Activated B cell treated with CpG ODN at 0.5 μM for 24 hours (primary cell): ENCODE measurements around the gene GALNT17. TPM values are rescaled to one million over a fixed set of nuclear protein-coding genes. Genes with fewer than 3 reads are reported as not detected.

Experiments used
- ATAC-seq: fragments of 200-7000 bp; cut with Tn5 transposase; one replicate; pipeline ENCODE4 v1.10.0; 2021; ENCODE audit warnings: low read depth, mild to moderate bottlenecking, moderate library complexity
- CTCF ChIA-PET: fragments of 350-600 bp; sonication (Branson Sonifier 250); formaldehyde crosslinking; loops from one replicate; lab custom pipeline; 2021; ENCODE audit warnings: antibody characterized with exemption; lab: Charles Lee
- POLR2A ChIA-PET: fragments of 350-600 bp; sonication (Branson Sonifier 250); formaldehyde crosslinking; loops from one replicate; lab custom pipeline; 2021; ENCODE audit warnings: antibody characterized with exemption; lab: Charles Lee
- DNase-seq: peaks from one replicate; pipeline ENCODE4 v3.0.0; 2022
- H3K27ac Mint-ChIP-seq: one replicate; pipeline ENCODE4 v1.8.0; 2020; ENCODE audit warnings: mixed read lengths
- H3K27me3 Mint-ChIP-seq: one replicate; pipeline ENCODE4 v1.8.0; 2021; ENCODE audit warnings: mixed read lengths
- H3K36me3 Mint-ChIP-seq: one replicate; pipeline ENCODE4 v1.8.0; 2021; ENCODE audit warnings: low read depth, mixed read lengths
- H3K4me1 Mint-ChIP-seq: one replicate; pipeline ENCODE4 v1.8.0; 2021; ENCODE audit warnings: mixed read lengths
- H3K4me3 Mint-ChIP-seq: one replicate; pipeline ENCODE4 v1.8.0; 2020; ENCODE audit warnings: mild to moderate bottlenecking, mixed read lengths
- H3K9me3 Mint-ChIP-seq: one replicate; pipeline ENCODE4 v1.8.0; 2020; ENCODE audit warnings: mixed read lengths
- intact Hi-C: fragments of 100-400 bp; cut with micrococcal nuclease; formaldehyde crosslinking; loops from one replicate; pipeline ENCODE4 v1.15.1; 2024
- total RNA-seq: library from RNA; stranded (reverse); gene quantifications from 2 replicates; pipeline ENCODE4 v1.2.3, GENCODE V29; 2022
- TF ChIP-seq, protein P1 (sequence below): fragments of 200-600 bp; IDR thresholded peaks from one replicate; pipeline ENCODE4 v1.8.0; 2022; ENCODE audit warnings: antibody characterized with exemption, mild to moderate bottlenecking

GALNT17 gene
- total RNA-seq, 1 donor from 2014 or later, result not detected

DNA sequence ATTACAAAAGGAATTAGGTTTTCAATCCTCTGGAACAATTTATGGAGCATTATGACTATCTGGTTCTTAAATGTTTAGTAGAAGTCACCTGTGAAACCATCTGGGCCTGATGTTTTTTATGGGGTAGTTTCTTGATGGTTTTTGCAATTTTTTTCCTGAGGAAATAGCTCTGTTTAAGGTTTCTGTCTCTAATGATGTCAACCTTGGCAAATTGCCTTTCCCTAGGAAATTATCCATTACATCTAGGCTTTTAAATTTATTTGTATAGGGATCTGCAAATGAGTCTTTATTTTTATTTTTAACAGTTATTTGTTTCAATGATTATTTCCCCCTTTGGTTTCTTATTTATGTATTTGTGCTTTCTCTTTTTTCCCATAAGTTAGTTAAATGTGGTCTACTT is 222.8 kb downstream of the GALNT17 start:
- H3K36me3 Mint-ChIP-seq, result no peaks in the 10 kb centered on the region
- intact Hi-C loops, result no loop called here
- no peak overlapping the region for H3K4me3 Mint-ChIP-seq
- H3K4me1 Mint-ChIP-seq, result no peaks in the 10 kb centered on the region
- H3K27me3 Mint-ChIP-seq, result no peaks in the 10 kb centered on the region
- ChIA-PET CTCF (no interaction called here), POLR2A (no interaction called here)
- DNase-seq, result no peak
- no peak for ATAC-seq
- no peak overlapping the region for H3K27ac Mint-ChIP-seq
- TF ChIP-seq, protein P1, sequence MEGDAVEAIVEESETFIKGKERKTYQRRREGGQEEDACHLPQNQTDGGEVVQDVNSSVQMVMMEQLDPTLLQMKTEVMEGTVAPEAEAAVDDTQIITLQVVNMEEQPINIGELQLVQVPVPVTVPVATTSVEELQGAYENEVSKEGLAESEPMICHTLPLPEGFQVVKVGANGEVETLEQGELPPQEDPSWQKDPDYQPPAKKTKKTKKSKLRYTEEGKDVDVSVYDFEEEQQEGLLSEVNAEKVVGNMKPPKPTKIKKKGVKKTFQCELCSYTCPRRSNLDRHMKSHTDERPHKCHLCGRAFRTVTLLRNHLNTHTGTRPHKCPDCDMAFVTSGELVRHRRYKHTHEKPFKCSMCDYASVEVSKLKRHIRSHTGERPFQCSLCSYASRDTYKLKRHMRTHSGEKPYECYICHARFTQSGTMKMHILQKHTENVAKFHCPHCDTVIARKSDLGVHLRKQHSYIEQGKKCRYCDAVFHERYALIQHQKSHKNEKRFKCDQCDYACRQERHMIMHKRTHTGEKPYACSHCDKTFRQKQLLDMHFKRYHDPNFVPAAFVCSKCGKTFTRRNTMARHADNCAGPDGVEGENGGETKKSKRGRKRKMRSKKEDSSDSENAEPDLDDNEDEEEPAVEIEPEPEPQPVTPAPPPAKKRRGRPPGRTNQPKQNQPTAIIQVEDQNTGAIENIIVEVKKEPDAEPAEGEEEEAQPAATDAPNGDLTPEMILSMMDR, result no peak
- peaks cover 12% of the 10 kb centered on the region for H3K9me3 Mint-ChIP-seq

- CTCF ChIA-PET, result no interaction called here
- H3K4me3 Mint-ChIP-seq, result no peak overlapping the region
- H3K4me1 Mint-ChIP-seq, result no peaks in the 10 kb centered on the region
- peaks cover 8% of the 10 kb centered on the region for H3K9me3 Mint-ChIP-seq
- intact Hi-C loops, result no loop called here
- no peaks in the 10 kb centered on the region for H3K36me3 Mint-ChIP-seq
- DNase-seq (no peak), ATAC-seq (no peak)
- TF ChIP-seq, protein P1, result no peak
- H3K27ac Mint-ChIP-seq, result no peak overlapping the region
- POLR2A ChIA-PET, result no interaction called here
- no peaks in the 10 kb centered on the region for H3K27me3 Mint-ChIP-seq
Measured at GRCh38 chr7:71361451-71362032, 229.6 kb downstream of the GALNT17 start.

DNA sequence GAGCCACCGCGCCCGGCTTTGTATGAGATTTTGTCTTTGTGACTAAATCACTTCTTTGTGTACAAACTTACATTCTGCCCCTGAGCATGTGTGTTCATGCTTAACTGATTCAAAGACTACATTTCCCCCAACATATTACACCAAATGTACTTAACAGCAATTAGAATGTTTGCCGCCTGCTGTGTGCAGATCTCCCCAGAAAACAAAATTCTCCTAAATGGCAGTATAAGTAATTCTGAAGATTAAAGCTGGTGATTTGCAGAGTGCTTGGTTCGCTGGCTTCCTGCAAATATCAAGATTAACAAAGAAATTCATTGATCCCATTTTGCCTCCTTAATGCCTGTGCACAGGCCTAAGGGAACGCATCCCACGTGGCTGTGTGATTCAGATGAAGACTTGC is 230.3 kb downstream of the GALNT17 start:
- Mint-ChIP-seq H3K36me3 (no peaks in the 10 kb centered on the region), H3K27ac (no peak overlapping the region), H3K4me1 (no peaks in the 10 kb centered on the region), H3K4me3 (no peak overlapping the region), H3K9me3 (peaks cover 8% of the 10 kb centered on the region), H3K27me3 (no peaks in the 10 kb centered on the region)
- DNase-seq (no peak), ATAC-seq (no peak)
- TF ChIP-seq, protein P1, result no peak
- POLR2A ChIA-PET, result no interaction called here
- CTCF ChIA-PET, result no interaction called here
- intact Hi-C loops, result no loop called here

- no peaks in the 10 kb centered on the region for H3K27me3 Mint-ChIP-seq
- CTCF ChIA-PET, result no interaction called here
- POLR2A ChIA-PET, result no interaction called here
- ATAC-seq (no peak), DNase-seq (no peak)
- no peak overlapping the region for H3K27ac Mint-ChIP-seq
- H3K4me1 Mint-ChIP-seq, result no peaks in the 10 kb centered on the region
- intact Hi-C loops, result no loop called here
- H3K4me3 Mint-ChIP-seq, result no peak overlapping the region
- no peaks in the 10 kb centered on the region for H3K36me3 Mint-ChIP-seq
- TF ChIP-seq, protein P1, result no peak
- H3K9me3 Mint-ChIP-seq, result peaks cover 8% of the 10 kb centered on the region
Measured at GRCh38 chr7:71363223-71363622, 231.3 kb downstream of the GALNT17 start.

GRCh38 chr7:71363627-71364026 is 231.7 kb downstream of the GALNT17 start:
- ATAC-seq (no peak), DNase-seq (no peak)
- POLR2A ChIA-PET, result no interaction called here
- no peaks in the 10 kb centered on the region for H3K4me1 Mint-ChIP-seq
- TF ChIP-seq, protein P1, result no peak
- intact Hi-C loops, result no loop called here
- no peaks in the 10 kb centered on the region for H3K36me3 Mint-ChIP-seq
- peaks cover 8% of the 10 kb centered on the region for H3K9me3 Mint-ChIP-seq
- no peaks in the 10 kb centered on the region for H3K27me3 Mint-ChIP-seq
- CTCF ChIA-PET, result no interaction called here
- no peak overlapping the region for H3K4me3 Mint-ChIP-seq
- H3K27ac Mint-ChIP-seq, result no peak overlapping the region
